Esophagus squamous epithelium (tissue), 5 donors: ENCODE measurements around the gene TMEM41B. TPM values are rescaled to one million over a fixed set of nuclear protein-coding genes. Genes with fewer than 3 reads are reported as not detected.

Experiments
- DNase-seq: peaks from one replicate; lab custom pipeline; 2025; lab: John Stamatoyannopoulos, UW
- H3K27ac ChIP-seq, 4 donors: fragments of 200-600 bp; sonication (generic); one replicate each; pipeline ENCODE4 v1.5.1; 2016 to 2019; ENCODE audit warnings: mild to moderate bottlenecking in 1 of 4
- H3K27me3 ChIP-seq, 4 donors: fragments of 200-600 bp; sonication (generic); 1 replicate in 3 of 4; 2 replicates in 1 of 4; pipeline versions ENCODE4 v1.5.1 to v1.6.0; 2017 to 2021; ENCODE audit warnings: antibody characterized with exemption in 1 of 4
- H3K36me3 ChIP-seq, 3 donors: fragments of 200-600 bp; sonication (generic); one replicate each; pipeline ENCODE4 v1.5.1; 2016 to 2019
- H3K4me1 ChIP-seq, 3 donors: fragments of 200-600 bp; sonication (generic); one replicate each; pipeline ENCODE4 v1.5.1; 2017 to 2019
- H3K4me3 ChIP-seq, 4 donors: fragments of 200-600 bp; sonication (generic); 1 replicate in 3 of 4; 2 replicates in 1 of 4; pipeline ENCODE4 v1.5.1; 2016 to 2019; ENCODE audit warnings: mild to moderate bottlenecking in 2 of 4, moderate library complexity in 1 of 4
- H3K9me3 ChIP-seq, 3 donors: fragments of 200-600 bp; sonication (generic); one replicate each; pipeline ENCODE4 v1.5.1; 2016 to 2019
- CTCF ChIP-seq, 6 experiments: fragments of 450-650 bp in 4 of 6; fragments of 200-600 bp in 2 of 6; sonication (generic) in 2 of 6; IDR thresholded peaks; one replicate each; pipeline ENCODE4 v1.5.1; 2016 to 2019; ENCODE audit warnings: antibody characterized with exemption in 6 of 6, mild to moderate bottlenecking in 4 of 6, moderate library complexity in 4 of 6
- POLR2A ChIP-seq, 4 donors: fragments of 450-650 bp; IDR thresholded peaks; one replicate each; pipeline ENCODE4 v1.6.1; 2017; ENCODE audit warnings: antibody characterized with exemption in 4 of 4, mild to moderate bottlenecking in 4 of 4, moderate library complexity in 3 of 4
- WGBS, 2 donors: methylation state at CpG; one replicate each; pipeline ENCODE4 v1.1.5; 2018; 5-methylcytosine and 5-hydroxymethylcytosine counted together
- intact Hi-C: fragments of 100-400 bp; cut with DNase I; formaldehyde crosslinking; loops from one replicate; pipeline ENCODE4 v1.15.0; 2022
- total RNA-seq, 4 donors: library from RNA; depleted of rRNA; stranded (reverse); fragments of >200 nt; gene quantifications; one replicate each; pipeline ENCODE4 v1.1.0, GENCODE V29; 2016
- donor health status: DM: yes; HTN: yes; CAD: no.

TMEM41B gene
- total RNA-seq, 4 donors from 2014 or later, result 27.6 to 49.6 (median 34.9) TPM

GRCh38 chr11:9315078-9315688 is 790 bp upstream of the TMEM41B start:
- Histone ChIP-seq H3K4me1 (peaks cover 4 to 49% (median 7%) of the 10 kb centered on the region in 3 donors), H3K36me3 (no peaks in the 10 kb centered on the region), H3K27ac (peak overlapping the region; percentile 89 to 96 (median 91)), H3K4me3 (peak overlapping the region; percentile 70 to 98 (median 84)), H3K27me3 (peaks cover 0 to 5% (median 0%) of the 10 kb centered on the region in 4 donors), H3K9me3 (no peaks in the 10 kb centered on the region)
- no peak for TF ChIP-seq CTCF (IDR thresholded peaks at IDR 0.05)
- no peak for TF ChIP-seq POLR2A (IDR thresholded peaks at IDR 0.05)
- no peak for DNase-seq
- intact Hi-C loops, result no loop called here
- WGBS, 2 donors, result 56 to 58% methylated on average over 10 to 13 of the region's 16 CpGs

GRCh38 chr11:9313648-9314290 is 624 bp downstream of the TMEM41B start:
- TF ChIP-seq POLR2A (IDR thresholded peaks at IDR 0.05) (no peak), CTCF (IDR thresholded peaks at IDR 0.05) (no peak)
- Histone ChIP-seq H3K4me3 (peak overlapping the region; percentile 70 to 98 (median 84)), H3K4me1 (peaks cover 4 to 39% (median 4%) of the 10 kb centered on the region in 3 donors), H3K27me3 (peaks cover 0 to 5% (median 0%) of the 10 kb centered on the region in 4 donors), H3K9me3 (no peaks in the 10 kb centered on the region), H3K36me3 (no peaks in the 10 kb centered on the region), H3K27ac (peak overlapping the region; percentile 89 to 96 (median 91))
- WGBS, 2 donors, result 1 to 2% methylated on average over 16 to 27 of the region's 27 CpGs
- no peak for DNase-seq
- intact Hi-C loops, result no loop called here

GRCh38 chr11:9310485-9311090 is 3.8 kb downstream of the TMEM41B start:
- no peak overlapping the region for H3K4me3 ChIP-seq
- WGBS, 2 donors, result 87 to 92% methylated on average over 3 of the region's 3 CpGs
- no peaks in the 10 kb centered on the region for H3K36me3 ChIP-seq
- no peaks in the 10 kb centered on the region for H3K27me3 ChIP-seq
- H3K9me3 ChIP-seq, result no peaks in the 10 kb centered on the region
- peaks cover 0 to 32% (median 4%) of the 10 kb centered on the region in 3 donors for H3K4me1 ChIP-seq
- H3K27ac ChIP-seq, result no peak overlapping the region
- intact Hi-C loops, result no loop called here
- DNase-seq, result no peak
- TF ChIP-seq POLR2A (IDR thresholded peaks at IDR 0.05) (no peak), CTCF (IDR thresholded peaks at IDR 0.05) (no peak)

- Histone ChIP-seq H3K9me3 (no peaks in the 10 kb centered on the region), H3K4me3 (no peak overlapping the region), H3K36me3 (peaks cover 0 to 10% (median 0%) of the 10 kb centered on the region in 3 donors), H3K4me1 (no peaks in the 10 kb centered on the region), H3K27me3 (no peaks in the 10 kb centered on the region), H3K27ac (no peak overlapping the region)
- intact Hi-C loops, result no loop called here
- TF ChIP-seq CTCF (IDR thresholded peaks at IDR 0.05), result no peak
- no peak for TF ChIP-seq POLR2A (IDR thresholded peaks at IDR 0.05)
- DNase-seq, result no peak
- 74 to 84% methylated on average over 3 of the region's 3 CpGs for WGBS, 2 donors
These were observed 10.2 kb downstream of the TMEM41B start for GRCh38 chr11:9304178-9304577.

GRCh38 chr11:9302448-9302847 is 11.9 kb downstream of the TMEM41B start:
- intact Hi-C loops, result no loop called here
- Histone ChIP-seq H3K27me3 (no peaks in the 10 kb centered on the region), H3K4me3 (no peak overlapping the region), H3K27ac (no peak overlapping the region), H3K36me3 (peaks cover 0 to 26% (median 0%) of the 10 kb centered on the region in 3 donors), H3K4me1 (no peaks in the 10 kb centered on the region), H3K9me3 (no peaks in the 10 kb centered on the region)
- WGBS, 2 donors, result 100% methylated on average over 3 of the region's 3 CpGs; no CpG with 5 or more reads in 1 of the 2 donors
- DNase-seq, result no peak
- TF ChIP-seq CTCF (IDR thresholded peaks at IDR 0.05), result no peak
- no peak for TF ChIP-seq POLR2A (IDR thresholded peaks at IDR 0.05)
